LHCN-M2 (cell line): ENCODE results near the gene RDH12. TPM values are rescaled to one million over a fixed set of nuclear protein-coding genes. Genes with fewer than 3 reads are reported as not detected.
"Not testable (repeated sequence)": the region's sequence is repeated elsewhere in the genome, so short reads cannot be mapped to it uniquely, and the experiment has no call there.

ENCODE experiments used
- DNase-seq: peaks from one replicate; pipeline ENCODE4 v3.0.0-alpha.2; 2012; ENCODE audit warnings: low read depth
- total RNA-seq: library from RNA; depleted of rRNA; stranded (reverse); fragments of >200 nt; gene quantifications from 2 replicates; pipeline ENCODE4 v1.2.3, GENCODE V29; 2014

The RDH12 gene
- total RNA-seq, 1 experiment from 2014 or later, result not detected

DNA sequence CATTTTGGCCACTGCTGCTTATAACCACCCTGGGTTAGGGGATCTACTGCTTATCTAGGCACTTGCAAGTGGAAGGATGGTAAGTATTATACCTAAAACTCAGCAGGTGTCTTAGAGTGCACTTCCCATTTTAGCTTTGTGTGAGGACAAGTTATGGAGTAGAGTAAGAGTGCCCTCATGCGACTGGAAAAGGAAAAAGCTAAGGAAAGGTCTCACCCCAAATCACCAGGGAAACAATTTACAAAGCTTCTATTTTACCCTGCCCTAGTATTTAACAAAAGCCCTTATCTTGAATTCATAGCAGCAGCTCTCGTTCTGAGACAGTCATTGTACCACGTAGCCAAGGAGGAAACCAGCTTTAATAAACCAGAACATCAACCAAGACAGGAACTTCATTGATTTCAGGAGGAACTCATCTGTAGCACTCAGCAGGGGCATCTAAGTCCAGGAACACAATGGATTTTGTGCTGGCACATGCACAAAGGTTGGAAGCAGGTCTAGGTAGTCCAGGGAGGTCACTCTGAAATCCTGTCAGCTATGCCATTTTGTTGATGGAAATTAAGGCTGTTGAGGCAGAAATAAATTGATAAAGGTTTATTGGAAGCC lies 2.9 kb downstream of the RDH12 start:
- DNase-seq, result peak; percentile 54

DNA sequence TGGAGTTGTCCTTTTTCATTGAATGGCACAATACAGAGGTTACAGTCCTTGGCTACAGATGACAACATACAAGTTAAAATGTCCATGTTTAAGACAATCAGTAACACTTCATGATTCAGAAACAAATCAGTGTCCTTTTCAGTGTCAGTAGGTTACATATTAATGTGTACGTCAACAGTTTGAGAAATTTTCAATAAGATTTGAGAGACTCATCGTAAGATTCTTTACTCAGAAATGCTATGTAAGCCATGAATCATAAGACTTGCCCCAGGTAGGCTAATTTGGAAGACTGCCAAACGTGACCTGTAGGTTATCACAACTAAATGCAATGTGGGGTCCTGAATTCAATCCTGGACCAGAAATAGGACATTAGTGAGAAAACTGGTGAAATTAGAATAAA lies 3.5 kb downstream of the RDH12 start:
- no peak for DNase-seq

DNA sequence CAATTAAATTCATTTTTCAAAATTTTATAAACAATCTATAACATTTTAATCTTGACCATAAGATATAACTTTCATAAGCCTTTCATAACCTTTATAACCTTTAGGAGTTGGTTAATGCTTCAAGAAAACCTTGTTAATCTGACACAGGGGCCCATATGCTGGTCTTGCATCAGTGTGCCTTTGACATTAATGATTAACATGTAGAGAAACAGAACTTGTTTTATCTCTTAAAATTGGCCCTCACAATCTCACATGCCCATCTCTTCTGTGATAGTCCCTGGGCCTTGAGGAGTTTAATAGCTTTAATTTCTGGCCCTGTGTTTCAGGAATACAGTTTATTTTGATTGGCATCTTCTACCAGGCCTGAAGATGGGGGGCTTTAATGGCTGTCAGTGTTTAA lies 7.7 kb downstream of the RDH12 start:
- DNase-seq, result not testable (repeated sequence)

DNA sequence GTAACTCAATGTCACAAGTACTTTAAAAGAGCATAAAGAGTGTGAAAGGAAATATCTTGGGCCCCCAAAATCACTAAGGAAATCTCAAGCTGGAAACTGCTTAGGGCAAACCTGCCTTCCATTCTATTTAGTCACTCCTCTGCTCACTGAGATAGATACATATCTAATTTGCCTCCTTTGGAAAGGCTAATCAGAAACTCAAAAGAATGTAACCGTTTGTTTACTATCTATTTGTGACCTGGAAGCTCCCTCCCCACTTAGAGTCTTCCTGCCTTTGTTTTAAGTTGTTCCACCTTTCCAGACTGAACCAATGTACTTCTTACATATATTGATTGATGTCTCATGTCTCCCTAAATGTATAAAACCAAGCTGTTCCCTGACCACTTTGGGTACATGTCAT lies 8.1 kb downstream of the RDH12 start:
- not testable (repeated sequence) for DNase-seq

DNA sequence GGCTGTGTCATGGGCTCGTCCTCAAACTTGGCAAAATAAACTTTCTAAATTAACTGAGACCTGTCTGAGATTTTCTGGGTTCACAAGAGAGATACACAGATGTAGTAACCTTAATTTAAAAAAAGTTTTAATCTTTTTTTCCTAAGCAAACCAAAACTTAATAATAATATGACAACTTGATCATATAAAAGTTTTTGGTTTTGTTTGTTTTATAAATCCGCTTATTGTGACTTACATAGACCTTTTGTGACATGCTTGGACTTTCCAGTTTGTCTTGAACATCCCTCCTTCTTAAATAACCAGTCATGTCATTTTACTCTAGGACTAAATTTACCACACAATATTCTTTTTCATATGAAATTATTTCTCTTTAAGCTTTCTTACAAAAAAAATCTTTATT lies 8.5 kb downstream of the RDH12 start:
- peak; percentile 30 for DNase-seq

DNA sequence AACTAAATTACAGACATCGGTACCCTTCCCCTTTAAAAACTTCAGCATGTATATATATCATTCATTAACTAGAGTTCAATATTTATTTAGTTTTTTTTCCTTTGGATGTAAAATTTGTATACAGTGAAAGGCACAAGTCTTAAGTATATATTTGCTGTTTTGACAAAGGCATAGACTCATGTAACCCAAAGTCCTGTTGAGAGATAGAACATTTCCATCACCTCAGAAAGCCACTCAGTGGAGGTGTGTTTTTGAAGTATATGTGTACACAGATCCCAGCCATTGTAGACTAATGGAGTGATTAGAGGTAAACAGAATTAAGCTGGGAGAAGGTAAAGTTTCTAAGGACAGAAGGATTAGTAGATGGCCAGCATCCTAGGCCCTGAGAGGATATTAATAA lies 15.4 kb downstream of the RDH12 start:
- DNase-seq, result no peak

DNA sequence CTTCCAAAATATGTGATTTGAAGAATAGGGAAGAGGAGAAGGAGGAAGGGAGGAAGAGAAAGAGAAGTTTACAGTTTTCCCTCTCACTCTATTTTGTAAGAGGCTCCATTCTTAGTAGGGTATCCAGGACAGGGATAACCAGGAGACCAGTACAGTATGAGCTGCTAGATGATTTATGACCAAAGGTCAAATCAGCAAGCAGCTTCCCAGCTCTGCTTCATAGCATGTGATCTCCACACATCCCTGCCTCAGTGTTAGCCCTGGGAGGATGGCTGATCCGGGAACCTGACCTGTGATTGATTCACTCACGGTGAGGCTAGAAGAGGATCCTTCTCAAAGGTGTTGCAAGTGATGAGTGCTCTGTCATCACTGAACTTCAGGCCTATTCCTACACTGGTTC lies 16.6 kb downstream of the RDH12 start:
- no peak for DNase-seq

DNA sequence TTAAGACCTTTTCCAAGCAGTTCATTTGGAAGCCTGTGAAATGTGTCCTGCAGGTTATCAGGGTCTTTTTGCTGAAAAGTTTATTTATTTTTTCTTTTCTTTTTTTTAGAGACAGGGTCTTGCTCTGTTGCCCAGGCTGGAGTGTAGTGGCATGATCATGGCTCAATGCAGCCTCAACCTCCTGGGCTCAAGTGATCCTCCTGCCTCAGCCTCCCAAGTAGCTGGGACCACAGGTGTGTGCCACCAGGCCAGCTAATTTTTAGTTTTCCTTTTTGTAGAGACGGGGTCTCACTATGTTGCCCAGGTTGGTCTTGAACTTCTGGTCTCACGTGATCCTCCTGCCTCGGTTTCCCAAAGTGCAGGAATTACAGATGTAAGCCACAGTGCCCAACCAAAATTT lies 17.7 kb downstream of the RDH12 start:
- DNase-seq, result not testable (repeated sequence)

DNA sequence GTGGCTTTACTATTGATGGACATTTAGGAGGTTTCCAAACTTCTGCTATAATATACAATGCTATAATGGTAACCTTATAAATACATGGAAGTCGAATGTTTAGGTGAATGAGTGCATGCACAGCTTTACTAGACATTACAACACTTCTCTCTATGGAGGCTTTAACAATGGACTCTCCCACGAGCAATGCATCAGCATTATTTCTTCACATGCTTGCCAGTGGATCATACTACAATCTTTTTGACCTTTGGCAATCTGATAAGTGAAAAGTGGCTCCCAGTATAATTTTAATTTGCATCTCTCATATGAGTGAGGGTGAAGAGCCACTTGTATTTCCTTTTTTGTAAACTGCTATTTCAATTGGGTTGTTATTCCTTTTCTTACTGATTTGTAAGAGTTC lies 18.2 kb downstream of the RDH12 start:
- DNase-seq, result no peak

DNA sequence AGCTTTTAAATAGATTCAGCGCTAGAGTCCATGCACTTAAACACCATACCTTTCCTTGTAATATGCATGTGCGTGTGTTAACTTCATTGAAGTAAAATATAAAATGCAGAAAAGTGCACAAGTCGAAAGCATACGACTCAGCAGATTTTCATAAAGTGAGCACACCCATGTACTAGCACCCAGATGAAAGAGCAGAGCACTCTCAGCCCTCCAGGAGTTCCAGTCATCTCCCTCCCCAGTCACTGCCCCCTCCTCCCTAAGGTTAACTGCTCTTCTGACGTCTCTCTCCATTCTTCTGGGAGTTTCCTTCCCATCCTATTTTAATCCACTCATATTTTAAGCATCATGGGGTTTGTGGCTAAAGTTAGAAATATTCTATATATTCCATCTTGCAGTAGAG lies 20.2 kb downstream of the RDH12 start:
- DNase-seq, result no peak

DNA sequence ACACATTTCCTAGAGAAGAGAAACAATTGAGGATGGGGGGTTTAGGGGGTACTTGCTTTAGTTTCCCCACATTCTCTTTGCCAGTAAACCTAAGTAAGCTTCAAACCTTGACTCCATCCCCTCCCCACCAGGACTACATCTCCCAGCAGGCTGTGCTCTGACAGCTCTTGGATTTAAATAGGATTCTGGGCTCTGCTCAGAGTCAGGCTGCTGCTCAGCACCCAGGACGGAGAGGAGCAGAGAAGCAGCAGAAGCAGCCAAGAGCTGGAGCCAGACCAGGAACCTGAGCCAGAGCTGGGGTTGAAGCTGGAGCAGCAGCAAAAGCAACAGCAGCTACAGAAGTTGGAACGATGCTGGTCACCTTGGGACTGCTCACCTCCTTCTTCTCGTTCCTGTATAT lies 20.6 kb downstream of the RDH12 start:
- peak; percentile 38 for DNase-seq

DNA sequence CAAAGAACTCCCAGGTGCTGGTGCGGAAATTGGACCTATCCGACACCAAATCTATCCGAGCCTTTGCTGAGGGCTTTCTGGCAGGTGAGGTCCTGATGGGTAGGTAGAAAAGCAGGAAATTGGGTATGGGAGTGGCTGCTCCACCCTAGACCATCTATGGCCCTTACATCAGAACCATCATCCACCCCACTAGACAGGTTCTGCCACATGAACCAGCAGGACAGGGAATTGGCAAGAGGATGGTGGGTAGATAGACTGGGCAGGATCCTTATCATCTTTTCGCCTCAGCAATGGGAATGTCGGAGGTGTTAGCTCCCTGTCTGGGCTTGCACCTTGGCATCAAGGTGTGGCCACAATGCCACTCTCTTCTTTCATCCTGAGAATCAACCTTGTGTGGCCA lies 23.5 kb downstream of the RDH12 start:
- no peak for DNase-seq

DNA sequence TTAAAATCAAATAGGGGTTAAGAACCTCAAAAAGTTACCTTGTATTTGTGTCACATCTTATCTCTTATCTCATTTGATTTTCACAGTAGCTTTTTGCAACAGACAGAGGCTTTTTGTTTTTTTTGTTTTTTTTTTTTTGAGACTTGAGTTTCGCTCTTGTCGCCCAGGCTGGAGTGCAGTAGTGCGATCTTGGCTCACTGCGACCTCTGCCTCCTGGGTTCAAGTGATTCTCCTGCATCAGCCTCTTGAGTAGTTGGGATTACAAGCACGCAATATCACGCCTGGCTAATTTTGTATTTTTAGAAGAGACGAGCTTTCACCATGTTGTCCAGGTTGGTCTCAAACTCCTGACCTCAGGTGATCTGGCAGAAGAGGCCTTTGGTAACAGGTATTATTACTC lies 25.7 kb downstream of the RDH12 start:
- DNase-seq, result no peak

DNA sequence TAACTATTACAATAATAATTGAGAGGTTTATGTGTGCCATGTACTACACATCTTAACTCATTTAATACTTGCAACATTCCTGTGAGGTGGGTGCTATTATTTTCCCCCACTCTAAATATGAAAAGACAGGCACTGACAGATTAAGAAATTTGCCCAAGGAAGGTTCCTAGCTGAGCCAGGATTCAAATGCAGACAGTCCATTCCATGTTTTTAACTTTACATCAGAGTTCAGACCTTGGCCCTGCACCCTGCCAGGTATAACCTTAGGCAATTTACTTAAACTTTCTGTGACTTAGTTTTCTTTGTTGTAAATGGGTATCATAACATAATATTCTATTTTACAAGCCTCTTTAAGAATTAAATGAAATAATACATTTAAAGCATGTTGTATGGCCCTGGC lies 26.6 kb downstream of the RDH12 start:
- DNase-seq, result no peak

DNA sequence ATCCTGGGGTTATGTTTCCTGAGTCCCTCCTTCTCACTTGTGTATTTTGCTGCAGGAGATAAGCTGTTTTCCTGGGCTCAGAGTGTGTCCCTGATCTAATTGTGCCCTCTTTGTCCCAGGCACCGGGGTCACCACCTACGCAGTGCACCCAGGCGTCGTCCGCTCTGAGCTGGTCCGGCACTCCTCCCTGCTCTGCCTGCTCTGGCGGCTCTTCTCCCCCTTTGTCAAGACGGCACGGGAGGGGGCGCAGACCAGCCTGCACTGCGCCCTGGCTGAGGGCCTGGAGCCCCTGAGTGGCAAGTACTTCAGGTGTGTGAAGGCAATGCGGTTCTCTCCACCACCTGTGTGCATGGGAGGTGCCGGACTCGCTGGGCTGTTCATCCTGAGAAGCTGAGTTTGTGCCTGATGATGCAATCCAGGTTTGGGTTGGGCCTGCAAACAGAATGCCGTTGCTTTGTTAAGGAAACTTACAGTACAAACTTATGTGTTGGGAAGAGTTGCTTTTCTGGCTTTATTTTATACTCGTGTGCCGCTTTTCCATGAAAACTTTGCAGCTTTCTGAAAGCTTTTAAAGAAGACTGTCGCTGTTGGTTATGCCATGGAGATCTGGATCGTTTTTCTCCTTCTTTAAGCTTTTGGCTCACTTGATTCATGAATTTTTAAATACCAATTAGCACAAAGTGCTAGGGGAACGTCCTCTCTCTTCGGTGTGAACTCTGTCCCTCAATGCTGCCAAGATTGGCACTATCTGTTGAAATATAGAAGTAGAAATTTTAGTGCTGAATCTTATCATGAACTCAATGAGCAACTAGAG lies 27.6 kb downstream of the RDH12 start:
- no peak for DNase-seq

DNA sequence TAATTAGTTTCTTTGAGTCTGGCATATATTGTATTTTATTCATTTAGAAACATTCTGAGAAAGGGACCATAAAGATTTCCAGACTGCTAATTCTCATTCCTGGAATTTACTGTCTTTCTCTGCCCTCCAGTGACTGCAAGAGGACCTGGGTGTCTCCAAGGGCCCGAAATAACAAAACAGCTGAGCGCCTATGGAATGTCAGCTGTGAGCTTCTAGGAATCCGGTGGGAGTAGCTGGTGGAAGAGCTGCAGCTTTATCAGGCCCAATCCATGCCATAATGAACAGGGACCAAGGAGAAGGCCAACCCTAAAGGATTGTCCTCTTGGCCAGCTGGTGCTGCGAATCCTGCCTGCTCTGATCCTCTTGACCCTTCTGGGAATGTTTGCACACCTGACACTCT lies 31.9 kb downstream of the RDH12 start:
- peak; percentile 35 for DNase-seq

DNA sequence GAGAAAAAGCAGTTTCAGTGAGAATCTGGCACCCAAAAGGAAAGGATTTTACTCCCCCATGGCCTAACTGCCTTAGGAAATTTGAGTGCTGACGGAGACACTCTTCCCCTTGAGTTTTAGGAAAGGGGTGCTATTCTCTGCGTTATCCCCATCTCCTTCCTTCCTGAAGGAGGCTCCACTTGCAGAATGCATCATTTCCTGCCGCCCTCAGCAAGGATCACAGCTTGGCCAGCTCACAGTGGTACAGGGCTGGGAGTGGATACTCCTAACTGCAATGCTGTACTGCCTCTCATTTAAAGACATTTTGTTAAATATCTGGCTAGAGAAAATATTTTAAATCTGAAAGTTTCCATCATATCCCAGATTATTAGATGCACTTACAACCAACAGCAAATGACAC lies 33.0 kb downstream of the RDH12 start:
- DNase-seq, result peak; percentile 16

DNA sequence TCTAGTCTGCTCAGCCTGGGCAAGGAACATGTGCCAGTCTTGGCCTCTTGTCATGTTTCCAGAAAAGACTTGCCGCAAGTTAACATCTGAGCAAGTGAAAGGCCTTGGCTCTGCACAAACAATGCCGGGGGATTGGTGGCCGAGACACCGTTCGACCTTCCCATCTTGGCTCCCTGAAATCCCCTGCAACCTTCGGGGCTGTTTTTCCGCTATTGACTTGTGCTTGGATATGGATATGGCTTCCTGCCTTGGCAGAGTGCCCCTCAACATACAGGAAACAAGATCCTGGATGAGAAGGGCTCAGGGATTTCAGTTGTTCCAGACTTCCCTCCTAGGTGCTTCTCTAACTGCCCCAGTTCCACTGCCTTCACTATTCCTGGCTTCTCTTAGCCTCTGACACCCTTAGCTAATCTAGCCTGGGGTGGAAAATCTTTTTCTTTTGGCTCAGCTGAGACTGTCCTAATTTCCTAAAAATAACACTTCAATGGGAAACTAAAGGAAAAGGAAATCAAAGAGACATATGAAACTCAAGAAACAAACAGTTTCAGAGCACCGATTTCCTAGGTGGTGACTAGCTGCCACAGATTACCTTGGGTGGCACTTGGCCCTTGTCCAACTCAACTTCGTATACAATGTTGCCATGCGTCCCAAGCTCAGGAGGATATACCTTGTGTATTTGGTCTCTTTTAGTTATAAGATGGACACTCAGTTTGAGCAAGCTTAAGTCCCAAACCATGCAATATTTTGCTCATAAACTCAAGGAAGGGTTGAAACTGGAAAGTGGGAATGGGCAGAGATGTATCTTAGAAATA lies 33.9 kb downstream of the RDH12 start:
- DNase-seq, result no peak

DNA sequence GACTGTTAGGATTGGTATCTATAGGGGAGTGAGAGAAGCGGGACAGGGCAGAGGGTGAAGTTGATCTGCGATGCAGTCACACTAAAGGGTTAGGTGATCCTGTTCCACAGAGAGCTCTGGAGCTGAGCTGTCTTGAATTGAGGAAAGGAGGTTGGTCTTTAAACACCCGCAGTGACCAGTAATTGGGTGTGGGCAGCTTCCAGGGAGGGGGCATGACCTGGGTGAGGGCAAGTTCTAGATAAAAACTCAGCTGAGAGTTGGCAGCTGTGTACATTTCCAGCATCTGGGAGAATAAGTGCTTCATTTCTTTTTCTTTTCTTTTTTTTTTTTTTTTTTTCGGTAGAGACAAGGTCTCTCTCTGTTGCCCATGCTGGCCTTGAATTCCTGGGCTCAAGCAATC lies 35.1 kb downstream of the RDH12 start:
- DNase-seq, result no peak

DNA sequence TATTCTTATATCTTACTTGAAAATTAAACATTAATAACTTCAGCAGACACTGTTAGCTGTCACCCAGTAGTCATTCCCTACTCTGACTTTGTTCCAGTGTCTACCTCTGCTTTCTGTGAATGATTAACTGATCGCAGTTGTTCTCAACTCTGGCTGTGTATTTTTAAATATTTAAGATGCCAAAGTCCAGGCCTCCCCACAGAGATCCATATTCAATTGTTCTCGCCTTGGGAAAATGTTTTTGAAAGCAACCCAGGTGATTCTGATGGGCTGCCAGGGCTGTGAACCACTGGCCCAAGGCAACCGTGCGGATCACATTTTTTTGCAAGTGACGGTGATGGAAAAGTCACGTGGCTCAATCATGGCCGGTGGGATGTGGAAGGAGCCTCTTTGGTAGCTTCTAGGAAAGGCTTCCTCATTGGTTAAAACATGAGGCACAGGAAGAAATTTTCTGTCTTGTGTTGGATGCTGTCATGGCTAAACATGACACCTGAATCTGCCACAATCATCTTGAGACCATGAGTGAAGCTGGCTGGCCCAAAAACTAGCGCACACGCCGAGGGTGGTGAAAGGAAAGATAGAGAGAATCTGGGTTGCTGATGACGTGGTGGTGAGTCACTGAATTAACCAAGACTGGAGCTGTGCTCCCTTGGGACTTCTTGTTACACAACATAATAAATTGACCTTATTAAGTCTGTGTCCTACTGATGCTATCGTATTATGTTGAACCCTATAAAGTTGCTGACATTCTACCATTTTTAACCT lies 37.2 kb downstream of the RDH12 start:
- DNase-seq, result peak; percentile 96

DNA sequence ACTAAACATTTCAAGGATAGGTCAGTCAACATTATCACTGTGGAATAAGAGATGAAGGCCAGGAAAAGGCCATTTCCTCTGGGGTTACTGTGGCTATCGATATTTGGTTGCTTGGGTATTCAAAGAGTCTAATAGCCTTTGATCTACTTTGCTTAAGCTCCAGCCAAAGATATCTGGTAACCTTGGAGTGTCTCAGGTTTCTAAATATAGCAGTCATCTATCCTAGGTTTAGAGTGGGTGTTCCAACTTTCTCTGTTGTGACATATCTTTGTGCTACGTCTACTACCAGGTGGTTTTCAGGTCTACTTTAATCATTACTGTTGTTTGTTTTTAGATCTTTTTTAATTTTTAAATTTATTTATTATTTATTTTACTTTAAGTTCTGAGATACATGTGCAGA lies 42.4 kb downstream of the RDH12 start:
- no peak for DNase-seq

DNA sequence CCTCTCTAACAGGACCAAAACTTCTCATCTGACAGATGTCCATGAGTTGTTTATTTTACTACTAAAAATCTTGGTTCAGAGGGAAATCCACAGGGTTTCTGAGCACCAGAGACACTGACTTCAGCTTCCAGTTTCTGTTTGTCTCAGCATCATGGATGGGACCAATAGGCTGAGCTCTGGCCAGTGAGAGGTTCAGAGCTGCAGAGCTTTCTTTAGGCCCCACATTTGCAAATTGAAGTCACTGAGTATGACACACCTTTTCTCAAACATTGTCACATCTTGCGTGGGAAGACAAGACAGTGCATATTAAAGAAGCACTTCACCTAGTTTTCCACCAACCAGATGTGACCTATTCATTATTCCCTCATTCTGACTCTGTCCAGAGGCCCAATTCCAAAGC lies 45.2 kb downstream of the RDH12 start:
- no peak for DNase-seq
